Keratinocyte (primary cell): ENCODE data around the gene TOE1. TPM values are rescaled to one million over a fixed set of nuclear protein-coding genes. Genes with fewer than 3 reads are reported as not detected.
"Not testable (repeated sequence)": the region's sequence is repeated elsewhere in the genome, so short reads cannot be mapped to it uniquely, and the experiment has no call there.

ENCODE experiments used
- DNase-seq: peaks from one replicate; pipeline ENCODE4 v3.0.0-alpha.2; 2011; ENCODE audit warnings: low read depth, missing footprints, low spot score
- FAIRE-seq: peaks from 2 replicates; lab custom pipeline; 2011; peaks lifted over from hg19 to GRCh38; lab: Jason Lieb, UNC
- H2AFZ ChIP-seq: 2 replicates; pipeline ENCODE4 v1.6.0; 2012; ENCODE audit warnings: low read length, control low read depth, inconsistent platforms; ENCODE audit not compliant: control insufficient read depth
- H3K27ac ChIP-seq: 2 replicates; pipeline ENCODE4 v1.5.1; 2011; ENCODE audit warnings: low read length; ENCODE audit not compliant: control insufficient read depth, insufficient read depth
- H3K27me3 ChIP-seq: 3 replicates; pipeline ENCODE4 v1.6.0; 2011; ENCODE audit warnings: low read length; ENCODE audit not compliant: control insufficient read depth, insufficient read depth; ENCODE audit errors: extremely low read depth
- H3K36me3 ChIP-seq, 2 experiments: 2 replicates in 1 of 2; 3 replicates in 1 of 2; pipeline ENCODE4 v1.5.1; 2011; ENCODE audit warnings: low read length in 2 of 2, mild to moderate bottlenecking in 1 of 2; ENCODE audit not compliant: control insufficient read depth in 2 of 2, insufficient read depth in 2 of 2; ENCODE audit errors: extremely low read depth in 1 of 2
- H3K4me1 ChIP-seq: 3 replicates; pipeline ENCODE4 v1.5.1; 2011; ENCODE audit warnings: low read length; ENCODE audit not compliant: control insufficient read depth, insufficient read depth; ENCODE audit errors: extremely low read depth
- H3K4me2 ChIP-seq: 3 replicates; pipeline ENCODE4 v1.6.0; 2011; ENCODE audit warnings: low read depth, low read length; ENCODE audit not compliant: control insufficient read depth, insufficient read depth; ENCODE audit errors: extremely low read depth
- H3K4me3 ChIP-seq, 3 experiments: fragments of 200-600 bp in 1 of 3; sonication (generic) in 1 of 3; 2 replicates in 2 of 3; 3 replicates in 1 of 3; pipeline ENCODE4 v1.5.1; 2011 to 2016; ENCODE audit warnings: low read length in 3 of 3, mild to moderate bottlenecking in 3 of 3, control low read depth in 2 of 3, inconsistent platforms in 1 of 3, low read depth in 1 of 3, mixed read lengths in 1 of 3, mixed run types in 1 of 3, moderate library complexity in 1 of 3; ENCODE audit not compliant: control insufficient read depth in 2 of 3, insufficient read depth in 2 of 3; ENCODE audit errors: extremely low read depth in 1 of 3
- H3K79me2 ChIP-seq: 2 replicates; pipeline ENCODE4 v1.6.0; 2012; ENCODE audit warnings: low read length; ENCODE audit not compliant: control insufficient read depth, insufficient read depth
- H3K9ac ChIP-seq: 3 replicates; pipeline ENCODE4 v1.6.0; 2011; ENCODE audit warnings: low read length; ENCODE audit not compliant: control insufficient read depth, insufficient read depth; ENCODE audit errors: extremely low read depth
- H3K9me1 ChIP-seq: 3 replicates; pipeline ENCODE4 v1.6.0; 2011; ENCODE audit warnings: low read length; ENCODE audit not compliant: control insufficient read depth, insufficient read depth; ENCODE audit errors: extremely low read depth
- H3K9me3 ChIP-seq: 2 replicates; pipeline ENCODE4 v1.5.1; 2012; ENCODE audit warnings: low read depth, low read length; ENCODE audit not compliant: control insufficient read depth
- H4K20me1 ChIP-seq: 3 replicates; pipeline ENCODE4 v1.6.0; 2011; ENCODE audit warnings: low read length; ENCODE audit not compliant: control insufficient read depth, insufficient read depth; ENCODE audit errors: extremely low read depth
- EZH2 ChIP-seq: IDR thresholded peaks from one replicate; pipeline ENCODE4 v1.6.1; 2012; ENCODE audit warnings: inconsistent platforms, mild to moderate bottlenecking, low read length, moderate library complexity
- dilution Hi-C: fragments of 300-500 bp; cut with MboI; formaldehyde crosslinking; loops from one replicate; pipeline ENCODE4 v1.7.0; 2020; ENCODE audit warnings: low sequenced_read_pairs; ENCODE audit not compliant: extremely low pct_ligation_motif_present
- polyA minus RNA-seq, 3 experiments: library from RNA; depleted of rRNA, polyadenylated mRNA; stranded (reverse); fragments of >200 nt; gene quantifications; 1 replicate in 1 of 3; 2 replicates in 1 of 3; 3 replicates in 1 of 3; pipeline ENCODE4 v1.2.3, GENCODE V29; 2011
- polyA plus RNA-seq, 5 experiments: library from polyadenylated mRNA; depleted of rRNA in 3 of 5; stranded (reverse) in 3 of 5; stranded (forward) in 1 of 5; unstranded in 1 of 5; fragments of >200 nt; gene quantifications; 1 replicate in 1 of 5; 2 replicates in 3 of 5; 3 replicates in 1 of 5; pipeline versions ENCODE4 v1.2.1 to v1.2.3, GENCODE V29; 2011 to 2012; ENCODE audit warnings: missing spikeins in 2 of 5, low read depth in 1 of 5, low replicate concordance in 1 of 5
- TF ChIP-seq, protein P1 (sequence below), 3 experiments: IDR thresholded peaks in 1 of 3; conservative IDR thresholded peaks in 1 of 3; optimal IDR thresholded peaks in 1 of 3; 2 replicates in 2 of 3; 3 replicates in 1 of 3; pipeline versions ENCODE3 to v1.5.1; 2011; ENCODE audit warnings: low read length in 3 of 3, mild to moderate bottlenecking in 3 of 3, moderate library complexity in 2 of 3, control low read depth in 1 of 3, inconsistent platforms in 1 of 3; ENCODE audit not compliant: insufficient read depth in 2 of 3; ENCODE audit errors: extremely low read depth in 1 of 3

The TOE1 gene
- 10.8 to 17.9 TPM (median 12.1 TPM) in 3 replicates for polyA plus RNA-seq
- polyA plus RNA-seq (2011; ENCODE audit: low read depth), result 1.2 TPM
- polyA plus RNA-seq (2011; cell fraction: cytosol; rRNA removed), result 9.5 and 10.3 TPM in 2 replicates
- polyA plus RNA-seq (2011; cell fraction: nucleus; rRNA removed), result 16.1 and 18.8 TPM in 2 replicates
- polyA plus RNA-seq (2012; ENCODE audit: low replicate concordance), result 4.2 and 9.4 TPM in 2 replicates
- 7.1 to 15.4 TPM (median 12.6 TPM) in 3 replicates for polyA minus RNA-seq
- polyA minus RNA-seq (2011; cell fraction: cytosol; rRNA and poly(A)+ RNA removed), result 20.5 TPM
- polyA minus RNA-seq (2011; cell fraction: nucleus; rRNA and poly(A)+ RNA removed), result 9.7 and 14.0 TPM in 2 replicates

GRCh38 chr1:45339789-45340558 lies at the start of gene TOE1, which contains the start of gene MUTYH:
TSS of gene TOE1 (plus strand) at chr1:45340170. CDS start at chr1:45340253, 83 bp downstream.
TSS of gene MUTYH (minus strand) at chr1:45340440. CDS start at chr1:45334505, 5,935 bp downstream.
- peaks cover 15% of the 10 kb centered on the region for H3K4me1 ChIP-seq
- peak within 1 kb of the TSS; percentile 67 to 89 (median 78) for H3K4me3 ChIP-seq
- peak within 1 kb of the TSS; percentile 99 for H3K4me2 ChIP-seq
- peak within 1 kb of the TSS; percentile 94 for H3K27ac ChIP-seq
- no peaks in the 10 kb centered on the region for H4K20me1 ChIP-seq
- peak within 1 kb of the TSS; percentile 91 for H3K9ac ChIP-seq
- H3K36me3 ChIP-seq, result peaks cover 25 to 26% of the 10 kb centered on the region in 2 experiments
- peak within 1 kb of the TSS; percentile 96 for H2AFZ ChIP-seq
- peak; percentile 44 for DNase-seq
- dilution Hi-C loops, result no loop called here
- H3K9me3 ChIP-seq, result no peaks in the 10 kb centered on the region
- FAIRE-seq, result peak; percentile 76
- TF ChIP-seq, protein P1, sequence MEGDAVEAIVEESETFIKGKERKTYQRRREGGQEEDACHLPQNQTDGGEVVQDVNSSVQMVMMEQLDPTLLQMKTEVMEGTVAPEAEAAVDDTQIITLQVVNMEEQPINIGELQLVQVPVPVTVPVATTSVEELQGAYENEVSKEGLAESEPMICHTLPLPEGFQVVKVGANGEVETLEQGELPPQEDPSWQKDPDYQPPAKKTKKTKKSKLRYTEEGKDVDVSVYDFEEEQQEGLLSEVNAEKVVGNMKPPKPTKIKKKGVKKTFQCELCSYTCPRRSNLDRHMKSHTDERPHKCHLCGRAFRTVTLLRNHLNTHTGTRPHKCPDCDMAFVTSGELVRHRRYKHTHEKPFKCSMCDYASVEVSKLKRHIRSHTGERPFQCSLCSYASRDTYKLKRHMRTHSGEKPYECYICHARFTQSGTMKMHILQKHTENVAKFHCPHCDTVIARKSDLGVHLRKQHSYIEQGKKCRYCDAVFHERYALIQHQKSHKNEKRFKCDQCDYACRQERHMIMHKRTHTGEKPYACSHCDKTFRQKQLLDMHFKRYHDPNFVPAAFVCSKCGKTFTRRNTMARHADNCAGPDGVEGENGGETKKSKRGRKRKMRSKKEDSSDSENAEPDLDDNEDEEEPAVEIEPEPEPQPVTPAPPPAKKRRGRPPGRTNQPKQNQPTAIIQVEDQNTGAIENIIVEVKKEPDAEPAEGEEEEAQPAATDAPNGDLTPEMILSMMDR (optimal IDR thresholded peaks at IDR 0.05 in 1 of 3, IDR thresholded peaks at IDR 0.05 in 1 of 3, conservative IDR thresholded peaks at IDR 0.05 in 1 of 3; ENCODE audit: extremely low read depth in 1 of 3, insufficient read depth in 2 of 3, low read length in 3 of 3), result no peak
- no peak for TF ChIP-seq EZH2
- no peaks in the 10 kb centered on the region for H3K27me3 ChIP-seq
- H3K79me2 ChIP-seq, result peaks cover 16% of the 10 kb centered on the region
- H3K9me1 ChIP-seq, result no peaks in the 10 kb centered on the region

DNA sequence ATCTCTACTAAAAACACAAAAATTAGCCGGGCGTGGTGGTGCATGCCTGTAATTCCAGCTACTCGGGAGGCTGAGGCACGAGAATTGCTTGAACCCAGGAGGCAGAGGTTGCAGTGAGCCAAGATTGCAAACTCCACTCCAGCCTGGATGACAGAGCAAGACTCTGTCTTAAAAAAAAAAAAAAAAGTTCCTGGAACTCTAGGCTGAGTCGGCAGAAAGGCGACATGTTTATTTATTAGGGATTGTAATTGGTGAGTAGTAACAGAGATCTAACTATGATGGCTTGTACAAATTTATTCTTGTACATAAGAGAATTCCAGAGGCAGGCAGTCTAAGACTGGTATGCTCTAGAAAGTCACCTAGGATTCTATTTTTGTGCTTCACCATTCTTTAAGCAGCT lies 49.0 kb upstream of the TOE1 start:
- H4K20me1 ChIP-seq, H2AFZ ChIP-seq, H3K79me2 ChIP-seq, DNase-seq, H3K4me3 ChIP-seq, H3K4me1 ChIP-seq, H3K9me3 ChIP-seq, dilution Hi-C loops, FAIRE-seq, H3K36me3 ChIP-seq, H3K9me1 ChIP-seq, H3K27ac ChIP-seq, H3K27me3 ChIP-seq, H3K9ac ChIP-seq, H3K4me2 ChIP-seq: not testable (repeated sequence)
